Motor neuron (in vitro differentiated cells): Measurements from ENCODE around the gene B4GALNT4. TPM values are rescaled to one million over a fixed set of nuclear protein-coding genes. Genes with fewer than 3 reads are reported as not detected.
"Not testable (repeated sequence)": the region's sequence is repeated elsewhere in the genome, so short reads cannot be mapped to it uniquely, and the experiment has no call there.

Experiments used
- ATAC-seq, 8 experiments: fragments of 200-7000 bp; cut with Tn5 transposase; replicated peaks in 6 of 8; 2 replicates each; pipeline ENCODE4 v1.8.0; 2021; ENCODE audit warnings: mild to moderate bottlenecking in 8 of 8, moderate library complexity in 8 of 8
- H3K27ac ChIP-seq, 2 donors: fragments of 250-450 bp; sonication (Bioruptor Pico); 2 replicates each; pipeline ENCODE4 v1.9.0; 2021; ENCODE audit warnings: antibody characterized with exemption in 2 of 2, mild to moderate bottlenecking in 2 of 2, moderate library complexity in 1 of 2
- H3K4me1 ChIP-seq, 2 donors: fragments of 250-450 bp; sonication (Bioruptor Pico); replicated peaks in 1 of 2; 2 replicates each; pipeline ENCODE4 v1.6.1; 2021; ENCODE audit warnings: antibody characterized with exemption in 2 of 2, mild to moderate bottlenecking in 2 of 2, moderate library complexity in 1 of 2
- H3K4me3 ChIP-seq, 5 donors: fragments of 250-450 bp; sonication (Bioruptor Pico); 2 replicates each; pipeline ENCODE4 v1.9.0; 2021; ENCODE audit warnings: antibody characterized with exemption in 5 of 5, mild to moderate bottlenecking in 5 of 5, moderate library complexity in 4 of 5
- WGBS, 10 experiments: fragments of 450-650 bp; shearing (Covaris generic); methylation state at CpG; one replicate each; pipeline ENCODE4 v1.0.0; 2022; 5-methylcytosine and 5-hydroxymethylcytosine counted together
- in situ Hi-C, 9 experiments: fragments of 400-800 bp; cut with MboI; loops; one replicate each; pipeline ENCODE4 v1.15.0; 2021; ENCODE audit warnings: low sequenced_read_pairs in 9 of 9, low pct_unique_long_range_greater_than_20kb in 2 of 9; ENCODE audit not compliant: unreplicated experiment in 9 of 9
- total RNA-seq, 8 experiments: library from RNA; unstranded; fragments of 300-600 nt; gene quantifications; 2 replicates each; pipeline versions ENCODE4 v1.2.3 to v1.2.4, GENCODE V29; 2022

Gene B4GALNT4
- total RNA-seq, 8 experiments from 2014 or later, result 9.7 to 103 (median 70.9) TPM

GRCh38 chr11:355581-356458, 13.5 kb upstream of the B4GALNT4 start:
- peak; percentile 56 to 90 (median 88) for ATAC-seq
- peak overlapping the region; percentile 74 to 91 for H3K27ac ChIP-seq
- H3K4me1 ChIP-seq, result peaks cover 9 to 32% of the 10 kb centered on the region in 2 donors
- in situ Hi-C loops, result loop anchor here in 1 of 9 experiments (10.0 kb wide), 1 partner anchor 121 kb away; the partner anchor contains the start of genes PSMD13 and SIRT3
- peak overlapping the region; percentile 32 to 42 (median 41) for H3K4me3 ChIP-seq
- 4 to 31% (median 21%) methylated on average over 1 to 12 of the region's 76 CpGs; no CpG with 5 or more reads in 6 of the 10 experiments for WGBS, 10 experiments

DNA sequence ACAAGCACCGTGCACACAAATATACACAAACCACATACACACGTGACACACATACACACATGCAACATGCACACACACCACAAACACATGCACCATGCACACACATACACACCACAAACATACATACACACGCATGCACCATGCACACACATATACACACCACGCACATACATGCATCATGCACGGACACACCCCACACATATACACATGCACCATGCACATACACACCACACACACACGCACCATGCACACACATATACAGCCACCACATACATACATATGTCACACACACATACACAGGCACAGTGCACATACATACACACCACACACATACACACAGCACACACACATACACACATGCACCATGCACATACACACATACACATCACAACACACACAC, 12.7 kb upstream of the B4GALNT4 start:
- Histone ChIP-seq H3K27ac (no peak overlapping the region), H3K4me1 (peaks cover 9 to 32% of the 10 kb centered on the region in 2 donors), H3K4me3 (no peak overlapping the region)
- ATAC-seq, result no peak
- in situ Hi-C loops, result loop anchor here in 1 of 9 experiments (10.0 kb wide), 1 partner anchor 122 kb away; the partner anchor contains the start of genes PSMD13 and SIRT3
- WGBS, 10 experiments, result 37 to 100% (median 69%) methylated on average over 1 to 4 of the region's 6 CpGs; no CpG with 5 or more reads in 5 of the 10 experiments

GRCh38 chr11:357582-357981, 11.7 kb upstream of the B4GALNT4 start:
- in situ Hi-C loops, result loop anchor here in 1 of 9 experiments (10.0 kb wide), 1 partner anchor 123 kb away; the partner anchor contains the start of genes PSMD13 and SIRT3
- Histone ChIP-seq H3K27ac (no peak overlapping the region), H3K4me3 (no peak overlapping the region), H3K4me1 (peaks cover 9 to 32% of the 10 kb centered on the region in 2 donors)
- no peak for ATAC-seq
- 76 to 100% (median 100%) methylated on average over 1 to 4 of the region's 4 CpGs; no CpG with 5 or more reads in 3 of the 10 experiments for WGBS, 10 experiments

GRCh38 chr11:358129-358800, 11.0 kb upstream of the B4GALNT4 start:
- no peak overlapping the region for H3K4me3 ChIP-seq
- in situ Hi-C loops, result loop anchor here in 1 of 9 experiments (10.0 kb wide), 1 partner anchor 123 kb away; the partner anchor contains the start of genes PSMD13 and SIRT3
- WGBS, 10 experiments, result 10 to 76% (median 42%) methylated on average over 1 to 14 of the region's 34 CpGs; no CpG with 5 or more reads in 2 of the 10 experiments
- peaks cover 9 to 29% of the 10 kb centered on the region in 2 donors for H3K4me1 ChIP-seq
- ATAC-seq, result peak in 1 of 8 experiments; percentile 24
- no peak overlapping the region for H3K27ac ChIP-seq

GRCh38 chr11:359181-359714, 10.1 kb upstream of the B4GALNT4 start:
- Histone ChIP-seq H3K4me1 (peaks cover 9 to 20% of the 10 kb centered on the region in 2 donors), H3K4me3 (no peak overlapping the region), H3K27ac (no peak overlapping the region)
- 20 to 100% (median 43%) methylated on average over 1 to 2 of the region's 5 CpGs; no CpG with 5 or more reads in 1 of the 10 experiments for WGBS, 10 experiments
- in situ Hi-C loops, result loop anchor here in 1 of 9 experiments (10.0 kb wide), 1 partner anchor 124 kb away; the partner anchor contains the start of genes PSMD13 and SIRT3
- ATAC-seq, result no peak

GRCh38 chr11:360326-361280, 8.7 kb upstream of the B4GALNT4 start:
- Histone ChIP-seq H3K4me3 (no peak overlapping the region), H3K4me1 (peaks cover 5 to 15% of the 10 kb centered on the region in 2 donors), H3K27ac (peak overlapping the region in 1 of 2 donors; percentile 76)
- peak in 3 of 8 experiments; percentile 1 to 17 (median 4) for ATAC-seq
- in situ Hi-C loops, result no loop called here
- 70 to 95% (median 78%) methylated on average over 1 to 12 of the region's 22 CpGs for WGBS, 10 experiments

DNA sequence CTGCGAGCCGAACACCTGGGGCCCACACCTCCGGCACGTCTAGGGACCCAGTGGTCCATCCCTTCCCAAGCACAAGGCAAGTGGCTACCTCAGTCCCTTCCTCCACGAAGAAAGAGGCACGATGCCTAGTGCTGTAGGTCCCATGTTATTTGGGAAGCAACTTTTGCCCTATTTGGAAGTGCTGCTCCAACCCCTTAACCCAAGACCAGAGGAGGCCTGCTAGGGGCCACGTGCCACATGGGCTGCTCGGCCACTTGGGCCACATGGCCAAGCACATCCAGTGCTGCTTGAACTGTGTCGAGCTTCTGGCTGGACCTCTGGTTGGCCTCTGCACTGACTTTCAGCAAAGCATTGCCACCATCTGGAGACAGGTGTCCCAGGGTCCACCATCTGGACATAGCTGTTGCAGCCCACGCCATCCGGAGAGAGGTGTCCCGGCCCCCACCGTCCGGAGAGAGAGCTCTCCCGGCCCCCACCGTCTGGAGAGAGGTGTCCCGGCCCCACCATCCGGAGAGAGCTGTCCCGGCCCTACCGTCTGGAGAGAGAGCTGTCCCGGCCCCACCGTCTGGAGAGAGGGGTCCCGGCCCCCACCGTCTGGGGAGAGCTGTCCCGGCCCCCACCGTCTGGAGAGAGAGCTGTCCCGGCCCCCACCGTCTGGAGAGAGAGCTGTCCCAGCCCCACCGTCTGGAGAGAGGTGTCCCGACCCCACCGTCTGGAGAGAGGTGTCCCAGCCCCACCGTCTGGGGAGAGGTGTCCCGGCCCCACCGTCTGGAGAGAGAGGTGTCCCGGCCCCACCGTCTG, 6.5 kb upstream of the B4GALNT4 start:
- Histone ChIP-seq H3K4me1 (peaks cover 3 to 14% of the 10 kb centered on the region in 2 donors), H3K27ac (no peak overlapping the region), H3K4me3 (no peak overlapping the region)
- ATAC-seq, result no peak
- in situ Hi-C loops, result no loop called here
- 0 to 82% methylated on average over 1 to 4 of the region's 36 CpGs; no CpG with 5 or more reads in 8 of the 10 experiments for WGBS, 10 experiments

- no CpG with 5 or more reads among the region's 22 CpGs for WGBS, 10 experiments
- H3K27ac ChIP-seq, H3K4me3 ChIP-seq, in situ Hi-C loops, ATAC-seq: not testable (repeated sequence)
- H3K4me1 ChIP-seq, result peaks cover 6 to 14% of the 10 kb centered on the region in 2 donors
Measured at GRCh38 chr11:363443-363805, 5.9 kb upstream of the B4GALNT4 start.

DNA sequence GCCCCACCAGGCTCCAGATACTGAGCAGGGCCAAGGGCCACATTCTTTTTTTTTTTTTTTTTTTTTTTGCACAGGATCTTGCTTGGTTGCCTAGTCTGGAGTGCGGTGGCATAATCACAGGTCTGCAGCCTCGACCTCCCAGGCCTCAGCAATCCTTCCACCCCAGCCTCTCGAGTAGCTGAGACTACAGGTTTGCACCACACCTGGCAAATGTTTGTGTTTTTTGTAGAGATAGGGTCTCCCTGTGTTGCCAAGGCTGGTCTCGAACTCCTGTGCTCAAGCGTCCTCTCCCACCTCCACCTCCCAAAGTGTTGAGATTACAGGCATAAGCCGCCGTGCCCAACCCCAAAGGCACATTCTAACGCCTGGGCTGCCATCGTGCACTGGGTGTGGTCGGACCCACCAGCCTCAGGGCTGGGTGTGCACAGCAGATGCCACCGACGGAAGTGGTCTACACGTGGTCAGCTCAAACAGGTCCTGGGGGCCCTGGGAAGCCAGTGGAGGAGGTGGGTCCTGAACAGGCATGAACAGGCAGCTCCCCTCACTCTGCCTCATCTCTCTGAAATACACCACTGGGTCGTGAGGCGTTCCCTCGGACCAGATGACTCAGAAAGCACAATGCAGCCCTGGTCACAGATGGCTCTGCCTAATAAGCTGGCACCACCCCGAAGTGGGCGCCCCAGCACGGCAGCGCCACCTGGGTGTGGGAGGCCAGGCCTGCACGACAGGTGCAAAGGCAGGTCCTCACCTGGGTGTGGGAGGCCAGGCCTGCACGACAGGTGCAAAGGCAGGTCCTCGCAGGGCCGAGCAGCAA, 5.1 kb upstream of the B4GALNT4 start:
- H3K4me1 ChIP-seq, result peaks cover 8 to 12% of the 10 kb centered on the region in 2 donors
- WGBS, 10 experiments, result 21 to 100% (median 71%) methylated on average over 1 to 6 of the region's 24 CpGs; no CpG with 5 or more reads in 6 of the 10 experiments

DNA sequence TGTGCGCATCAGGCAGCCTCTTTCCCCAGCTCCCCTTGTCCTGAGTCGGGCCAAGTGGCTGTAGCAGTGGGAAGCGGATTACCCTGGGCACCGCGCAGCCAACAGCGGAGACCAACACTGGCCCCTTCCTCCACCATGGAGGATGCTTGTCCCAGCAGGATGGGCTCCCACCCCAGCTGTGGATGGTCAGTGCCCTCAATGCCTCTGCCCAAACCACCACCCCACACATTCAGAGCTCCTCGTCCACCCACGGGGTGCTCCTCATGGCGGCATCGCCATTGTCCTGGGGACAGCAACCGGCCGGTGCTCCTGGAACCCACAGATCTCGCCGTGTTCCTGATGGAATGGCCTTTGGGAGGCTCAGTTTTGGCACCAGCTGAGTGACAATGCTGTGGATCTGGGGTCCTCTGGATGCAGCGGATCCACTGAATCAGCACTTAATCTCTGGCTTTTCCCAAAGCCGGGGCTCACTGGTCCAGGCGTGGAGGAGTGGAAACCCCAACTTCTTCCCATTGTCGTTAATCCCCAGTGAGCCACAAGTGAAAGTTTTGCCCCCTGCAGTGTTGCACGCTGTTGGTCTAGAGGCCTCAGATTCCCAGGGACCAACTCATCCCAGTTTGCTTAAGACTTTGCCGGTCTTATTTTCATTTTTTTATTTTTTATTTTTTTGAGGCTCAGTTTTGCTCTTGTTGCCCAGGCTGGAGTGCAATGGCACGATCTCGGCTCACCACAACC, 4.1 kb upstream of the B4GALNT4 start:
- no peak for ATAC-seq
- in situ Hi-C loops, result loop anchor here in 1 of 9 experiments (5.0 kb wide), 1 partner anchor 113 kb away; no protein-coding TSS in a partner anchor
- Histone ChIP-seq H3K4me1 (peaks cover 8 to 12% of the 10 kb centered on the region in 2 donors), H3K4me3 (no peak overlapping the region), H3K27ac (no peak overlapping the region)
- WGBS, 10 experiments, result 60 to 95% (median 73%) methylated on average over 2 to 6 of the region's 22 CpGs; no CpG with 5 or more reads in 3 of the 10 experiments

More for the DNA sequence above, 5.1 kb upstream of the B4GALNT4 start:
- in situ Hi-C loops, result no loop called here
- Histone ChIP-seq H3K27ac (no peak overlapping the region), H3K4me3 (no peak overlapping the region)
- peak in 3 of 8 experiments; percentile 69 to 80 (median 69) for ATAC-seq
